KOPT-K1 (cell line): ENCODE data around the gene FOSL2.

ENCODE experiments used
- H3K27ac ChIP-seq: fragments of 200-600 bp; sonication (generic); 2 replicates; pipeline ENCODE4 v1.5.1; 2016; ENCODE audit warnings: antibody characterized with exemption, mild to moderate bottlenecking, low read depth, low read length; ENCODE audit not compliant: poor library complexity, severe bottlenecking
- H3K36me3 ChIP-seq: fragments of 200-600 bp; sonication (generic); 2 replicates; pipeline ENCODE4 v1.5.1; 2017; ENCODE audit warnings: antibody characterized with exemption, mild to moderate bottlenecking, low read length, moderate library complexity; ENCODE audit not compliant: insufficient read depth
- H3K9me3 ChIP-seq: fragments of 200-600 bp; sonication (generic); 2 replicates; pipeline ENCODE4 v1.5.1; 2017; ENCODE audit warnings: antibody characterized with exemption, low read length, mild to moderate bottlenecking; ENCODE audit not compliant: insufficient read depth, poor library complexity, severe bottlenecking

The FOSL2 gene

DNA sequence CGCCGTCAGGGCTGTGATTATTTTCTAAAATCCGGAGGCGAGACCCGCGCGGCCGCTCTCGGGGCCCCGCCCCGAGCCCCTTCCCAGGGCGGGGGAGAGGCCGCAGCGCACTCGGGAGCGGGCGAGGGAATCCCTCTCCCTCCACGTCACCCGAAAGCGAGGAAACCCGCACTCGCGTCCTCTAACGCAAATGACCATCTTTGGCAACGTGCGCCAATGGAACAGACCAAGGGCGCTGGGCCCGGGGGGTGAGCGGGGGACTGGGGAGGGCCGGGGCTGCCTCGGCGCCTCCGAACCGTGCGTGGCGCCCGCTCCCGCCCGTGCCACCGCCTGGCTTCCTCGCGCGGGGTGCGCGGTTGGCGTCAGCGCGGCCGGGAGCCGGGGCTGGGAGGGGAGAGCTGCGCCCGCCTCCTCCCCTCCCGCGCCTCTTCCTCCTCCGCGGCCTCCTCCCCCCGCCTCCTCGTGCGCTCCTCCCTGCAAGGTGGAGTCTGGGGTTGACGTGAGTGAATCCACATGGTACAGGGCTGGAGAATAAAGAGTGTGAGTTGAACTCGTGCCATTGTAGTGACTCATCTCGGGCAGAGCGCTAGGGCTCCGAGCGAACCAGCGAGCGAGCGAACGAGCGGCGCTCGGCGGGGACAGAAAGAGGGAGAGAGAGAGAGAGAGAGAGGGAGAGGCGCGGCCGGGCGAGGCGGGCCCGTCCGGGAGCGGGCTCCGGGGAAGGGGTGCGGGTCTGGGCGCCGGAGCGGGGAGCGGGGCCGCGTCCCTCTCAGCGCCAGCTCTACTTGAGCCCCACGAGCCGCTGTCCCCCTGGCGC is at the start of gene FOSL2:
TSS of gene FOSL2 (plus strand) at position 562 of the 817 bp plus-strand sequence. CDS start 863 bp downstream, outside the sequence.
- peak within 1 kb of the TSS; percentile 24 for H3K27ac ChIP-seq
- no peaks in the 10 kb centered on the region for H3K36me3 ChIP-seq
- H3K9me3 ChIP-seq = no peaks in the 10 kb centered on the region

DNA sequence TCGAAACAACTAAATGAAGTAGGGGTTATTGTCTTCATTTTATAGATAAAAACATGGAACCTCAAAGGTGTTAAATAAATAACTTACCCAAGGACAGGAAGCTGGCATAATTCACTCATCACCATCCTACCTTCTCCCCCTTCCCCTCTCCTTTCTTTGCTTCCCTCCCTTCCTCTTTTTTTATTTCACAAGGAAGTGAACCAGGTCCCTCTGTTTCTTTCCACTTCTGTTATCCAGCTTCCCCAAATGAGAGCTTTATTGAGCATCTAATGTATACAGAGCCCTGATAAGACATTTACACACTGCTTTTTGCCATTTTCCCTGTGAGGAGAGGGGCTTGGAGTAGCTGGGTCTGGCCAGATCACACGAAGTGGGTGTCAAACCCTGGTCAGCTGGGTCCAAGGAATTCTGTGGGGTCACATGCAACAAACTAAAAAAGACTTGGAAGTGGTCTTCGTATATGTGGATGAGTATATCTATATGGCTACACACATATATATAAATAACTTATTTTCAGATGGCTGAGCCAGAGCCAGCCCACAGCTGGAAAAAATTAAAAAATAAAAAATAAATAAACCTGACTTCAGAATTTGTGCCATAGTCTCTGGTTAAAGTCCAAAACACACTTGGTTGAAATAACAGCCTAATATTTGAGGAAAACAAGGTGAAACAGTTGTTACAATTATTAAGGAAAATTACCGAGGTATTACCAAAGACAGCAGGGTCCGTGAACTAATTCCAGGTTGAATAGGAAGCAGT is 49.3 kb upstream of the FOSL2 start:
- H3K36me3 ChIP-seq = no peaks in the 10 kb centered on the region
- H3K9me3 ChIP-seq = no peaks in the 10 kb centered on the region
- H3K27ac ChIP-seq = no peak overlapping the region

DNA sequence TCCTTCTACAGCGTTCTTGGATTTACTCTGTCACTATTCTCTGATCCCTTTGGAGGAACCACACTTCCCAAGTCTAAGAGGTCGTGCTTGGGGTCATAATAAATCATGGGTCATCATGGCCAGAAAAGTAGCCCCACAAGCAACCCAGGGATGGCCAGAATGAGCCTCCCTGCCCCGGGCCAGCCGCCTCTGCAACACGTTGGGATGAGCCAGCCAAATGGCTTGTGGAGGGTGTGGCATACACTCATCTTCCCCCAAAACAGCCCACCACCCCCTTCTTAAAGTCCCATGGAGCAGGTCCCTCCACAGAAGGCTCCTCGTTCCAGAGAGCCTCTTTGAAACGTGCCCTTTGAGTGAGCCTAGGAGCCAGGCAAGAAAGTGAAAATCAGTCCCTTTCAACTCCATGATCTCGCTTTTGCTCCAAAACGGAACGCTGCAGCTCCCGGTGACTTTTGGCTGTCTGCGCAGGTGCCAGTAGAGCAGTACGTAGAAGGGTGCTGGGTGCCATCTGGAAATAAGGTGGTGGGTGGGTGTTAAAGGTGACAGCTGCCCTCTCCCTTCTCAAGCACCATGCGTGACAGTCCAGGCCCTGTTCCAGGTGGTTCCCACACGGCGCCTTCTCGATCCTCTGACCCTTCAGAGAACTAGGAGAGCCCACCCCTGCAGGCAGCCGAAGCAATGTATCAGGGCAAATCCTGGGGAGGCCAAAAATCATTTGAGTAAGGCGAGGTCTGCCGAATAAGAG is 48.5 kb upstream of the FOSL2 start:
- H3K27ac ChIP-seq = no peak overlapping the region
- H3K9me3 ChIP-seq = no peaks in the 10 kb centered on the region
- H3K36me3 ChIP-seq = no peaks in the 10 kb centered on the region

DNA sequence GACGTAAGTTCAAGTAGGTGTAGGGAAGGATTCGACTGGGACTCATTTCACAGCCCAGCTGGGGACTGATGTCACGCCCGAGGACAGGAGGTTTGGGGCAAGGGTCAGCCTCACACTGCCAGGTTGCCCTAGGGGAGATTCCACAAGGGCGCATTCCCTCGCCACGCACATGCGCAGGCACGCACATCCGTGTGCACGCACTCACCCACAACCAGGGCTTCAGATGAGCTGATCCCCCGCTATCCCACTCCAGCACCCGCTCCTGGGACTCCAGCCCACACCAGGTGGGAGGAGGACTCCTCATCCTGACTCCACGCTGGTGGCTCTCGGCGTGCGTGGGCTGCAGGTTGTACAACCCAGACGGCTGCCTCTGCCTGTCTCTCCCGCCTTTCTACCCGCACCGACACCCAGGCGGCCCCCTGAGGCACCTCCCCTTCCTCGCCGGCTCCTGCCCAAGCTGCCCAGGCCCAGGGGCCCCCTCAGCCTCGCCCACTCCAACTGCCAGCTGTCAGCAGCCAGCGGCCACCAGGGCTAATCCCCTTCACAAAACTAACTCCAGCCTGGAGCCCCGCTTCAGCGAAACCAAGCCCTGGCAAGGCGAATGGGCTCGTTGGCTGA is 47.8 kb upstream of the FOSL2 start:
- no peak overlapping the region for H3K27ac ChIP-seq
- H3K9me3 ChIP-seq = no peaks in the 10 kb centered on the region
- H3K36me3 ChIP-seq = no peaks in the 10 kb centered on the region

DNA sequence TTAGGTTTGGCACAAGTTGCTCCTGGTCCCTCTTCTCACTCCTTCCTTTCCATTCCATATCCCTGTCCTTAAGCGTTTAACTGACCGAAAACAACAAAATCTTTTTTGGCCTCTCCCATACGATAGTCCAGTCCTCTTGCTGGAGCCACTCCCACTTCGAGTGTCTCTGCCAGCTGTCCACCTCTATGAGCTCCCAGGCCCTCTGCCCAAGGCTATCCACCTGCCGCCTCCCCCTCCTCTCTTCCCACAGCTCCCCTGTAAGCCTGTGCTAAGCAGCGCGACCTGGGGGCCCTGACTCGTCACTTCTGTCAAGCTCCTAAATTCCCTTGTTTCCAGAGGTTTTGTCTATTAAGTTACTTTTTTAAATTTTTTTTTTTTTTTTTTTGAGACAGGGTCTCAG is 47.0 kb upstream of the FOSL2 start:
- no peaks in the 10 kb centered on the region for H3K36me3 ChIP-seq
- no peak overlapping the region for H3K27ac ChIP-seq
- H3K9me3 ChIP-seq = no peaks in the 10 kb centered on the region

DNA sequence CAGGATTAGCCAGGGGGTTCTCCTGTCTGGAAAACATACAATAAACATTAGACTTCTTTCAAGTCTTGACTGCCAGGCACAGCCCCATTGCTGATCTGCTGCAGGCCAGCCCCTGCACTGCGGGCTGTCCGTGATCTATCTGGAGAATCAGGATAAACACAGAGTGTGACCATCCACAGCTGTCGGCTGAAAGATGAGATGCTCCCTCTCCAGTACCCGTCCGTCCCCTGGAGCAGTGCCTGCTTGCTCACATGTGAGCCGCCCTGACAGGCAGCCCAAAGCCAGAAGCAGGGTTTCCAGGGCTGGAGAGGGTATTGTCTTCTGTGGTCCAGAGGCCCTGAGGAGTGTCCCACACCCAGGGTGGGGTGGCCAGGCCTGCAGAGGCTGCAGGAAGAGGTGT is 46.1 kb upstream of the FOSL2 start:
- no peaks in the 10 kb centered on the region for H3K36me3 ChIP-seq
- no peaks in the 10 kb centered on the region for H3K9me3 ChIP-seq
- H3K27ac ChIP-seq = no peak overlapping the region

DNA sequence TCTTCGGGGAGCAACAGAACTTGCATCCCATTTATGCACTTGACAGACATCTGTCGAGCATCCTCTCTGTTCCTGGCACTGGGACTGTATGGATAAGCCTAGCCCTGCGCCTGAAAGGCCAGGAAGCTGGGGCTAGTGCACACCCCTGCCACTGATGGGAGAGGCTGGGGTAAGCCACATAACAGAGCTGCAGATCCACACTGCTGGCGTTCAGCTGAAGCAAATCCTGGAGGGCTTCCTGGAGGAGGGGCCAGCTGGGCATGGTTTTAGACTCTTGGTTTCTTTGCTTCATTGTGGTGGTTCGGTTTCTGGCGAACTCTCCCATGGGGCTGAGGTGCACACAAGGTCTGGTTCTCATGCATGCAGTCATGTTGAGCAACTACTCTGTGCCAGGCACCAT is 45.5 kb upstream of the FOSL2 start:
- Histone ChIP-seq H3K9me3 (no peaks in the 10 kb centered on the region), H3K27ac (no peak overlapping the region), H3K36me3 (no peaks in the 10 kb centered on the region)

DNA sequence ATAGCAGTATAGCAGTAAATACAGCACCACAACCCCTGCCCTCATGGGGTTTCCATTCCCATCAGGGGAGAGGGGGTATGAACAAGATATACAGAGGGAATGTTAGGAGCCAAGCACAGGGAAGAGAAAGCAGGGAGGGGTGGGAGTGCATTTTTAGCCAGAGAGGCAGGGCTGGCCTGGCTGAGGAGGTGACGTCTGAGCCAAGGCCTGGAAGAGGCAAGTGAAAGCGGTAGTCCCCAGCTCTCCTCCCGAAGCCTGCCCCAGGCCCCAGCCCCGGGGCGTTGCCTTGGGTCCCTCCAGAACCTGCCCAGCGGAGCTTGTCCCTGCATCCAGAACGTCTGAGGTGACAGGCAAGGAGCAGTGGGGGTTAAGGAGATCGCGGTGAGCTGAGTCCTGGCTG is 45.1 kb upstream of the FOSL2 start:
- Histone ChIP-seq H3K9me3 (no peaks in the 10 kb centered on the region), H3K36me3 (no peaks in the 10 kb centered on the region), H3K27ac (peak overlapping the region; percentile 22)

DNA sequence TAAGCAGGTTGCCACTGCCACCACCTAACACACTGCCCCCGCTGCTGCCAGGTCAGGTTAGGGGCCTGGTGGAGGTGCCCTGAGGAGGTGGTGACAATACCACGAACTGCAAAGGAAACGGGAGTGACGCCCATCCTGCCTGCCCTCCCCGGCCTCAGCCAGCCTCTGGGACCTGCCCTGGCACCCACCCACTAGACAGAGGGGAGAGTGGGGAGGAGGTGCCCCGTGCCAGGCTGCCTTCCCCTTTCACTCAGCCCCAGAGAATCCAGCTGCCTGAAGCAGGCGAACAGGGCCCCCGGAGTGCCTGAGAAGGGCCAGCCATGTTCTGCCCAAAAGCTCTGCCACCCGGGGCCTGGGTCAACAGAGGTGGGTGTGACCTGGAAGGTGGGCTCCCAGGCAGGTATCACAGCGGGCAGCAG is 44.5 kb upstream of the FOSL2 start:
- Histone ChIP-seq H3K36me3 (no peaks in the 10 kb centered on the region), H3K27ac (peak overlapping the region; percentile 22)

DNA sequence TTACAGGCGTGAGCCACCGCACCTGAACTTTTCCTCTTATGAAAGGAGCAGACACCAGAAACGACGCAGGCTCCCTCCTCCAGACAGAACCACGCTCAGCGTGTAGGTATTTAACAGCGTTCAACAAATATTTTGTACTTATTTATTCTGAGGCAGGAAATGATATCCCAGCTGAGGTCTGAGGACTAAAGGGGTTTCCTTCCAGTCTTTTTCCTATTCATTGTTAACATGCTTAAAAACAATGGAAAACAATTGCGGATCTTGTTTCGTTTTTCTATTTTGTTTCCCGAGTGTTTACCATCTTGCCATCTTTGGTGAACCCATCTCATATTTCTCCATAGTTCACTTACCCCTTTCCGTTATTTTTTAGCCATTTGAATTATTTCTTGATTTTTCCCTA is 43.7 kb upstream of the FOSL2 start:
- no peaks in the 10 kb centered on the region for H3K9me3 ChIP-seq
- H3K36me3 ChIP-seq = no peaks in the 10 kb centered on the region
- H3K27ac ChIP-seq = no peak overlapping the region

More for the DNA sequence above, 44.5 kb upstream of the FOSL2 start:
- no peaks in the 10 kb centered on the region for H3K9me3 ChIP-seq

DNA sequence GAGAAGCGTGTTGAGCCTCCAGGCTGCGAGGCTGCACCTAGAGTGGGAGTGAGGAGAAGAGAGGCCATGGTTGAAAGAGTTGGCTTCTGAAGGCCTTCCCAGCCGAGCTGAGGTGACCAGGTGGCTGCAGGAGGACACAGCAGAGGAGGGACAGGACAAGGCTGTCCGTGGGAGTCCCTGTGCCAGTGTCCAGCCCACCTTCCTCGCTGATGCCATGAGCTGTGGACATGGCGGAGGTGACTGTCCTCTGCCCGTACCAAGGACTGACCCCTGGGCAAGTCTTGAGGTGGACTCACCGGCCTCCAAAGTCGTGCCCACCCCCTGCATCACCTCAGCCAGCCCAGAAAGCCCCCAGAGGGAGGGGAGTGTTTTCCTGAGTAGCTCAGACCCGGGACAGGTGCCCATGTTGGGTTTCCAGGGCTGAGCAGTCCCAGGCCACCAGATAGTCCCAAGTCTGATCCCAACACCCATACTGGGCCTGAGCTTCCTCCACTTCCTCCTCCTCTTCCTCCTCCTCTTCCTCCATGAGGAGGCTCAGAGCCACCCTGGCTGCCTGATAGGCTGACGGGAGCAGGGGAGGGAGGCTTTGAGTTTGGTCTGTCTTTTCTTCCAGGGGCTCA is 43.0 kb upstream of the FOSL2 start:
- Histone ChIP-seq H3K27ac (no peak overlapping the region), H3K36me3 (no peaks in the 10 kb centered on the region), H3K9me3 (no peaks in the 10 kb centered on the region)

DNA sequence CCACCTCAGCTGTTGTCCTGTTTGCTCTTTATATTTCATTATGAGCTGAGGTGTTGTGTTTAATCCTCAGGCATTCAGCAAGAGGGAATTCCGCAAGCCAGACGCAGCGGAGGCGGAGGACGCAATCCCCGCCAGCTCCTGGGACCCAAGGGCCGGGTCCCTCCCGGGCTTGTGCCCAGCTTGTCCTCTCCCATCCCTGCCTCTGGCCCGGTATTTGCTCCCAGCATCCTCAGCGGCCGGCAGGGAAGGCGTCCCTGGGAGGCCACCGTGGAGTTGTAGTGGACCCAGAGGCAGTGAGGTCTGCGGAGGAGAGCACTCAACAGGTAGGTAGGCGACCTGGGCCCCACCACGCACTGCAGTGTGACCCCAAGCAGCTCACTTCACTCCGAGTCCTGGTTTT is 42.5 kb upstream of the FOSL2 start:
- H3K9me3 ChIP-seq = no peaks in the 10 kb centered on the region

DNA sequence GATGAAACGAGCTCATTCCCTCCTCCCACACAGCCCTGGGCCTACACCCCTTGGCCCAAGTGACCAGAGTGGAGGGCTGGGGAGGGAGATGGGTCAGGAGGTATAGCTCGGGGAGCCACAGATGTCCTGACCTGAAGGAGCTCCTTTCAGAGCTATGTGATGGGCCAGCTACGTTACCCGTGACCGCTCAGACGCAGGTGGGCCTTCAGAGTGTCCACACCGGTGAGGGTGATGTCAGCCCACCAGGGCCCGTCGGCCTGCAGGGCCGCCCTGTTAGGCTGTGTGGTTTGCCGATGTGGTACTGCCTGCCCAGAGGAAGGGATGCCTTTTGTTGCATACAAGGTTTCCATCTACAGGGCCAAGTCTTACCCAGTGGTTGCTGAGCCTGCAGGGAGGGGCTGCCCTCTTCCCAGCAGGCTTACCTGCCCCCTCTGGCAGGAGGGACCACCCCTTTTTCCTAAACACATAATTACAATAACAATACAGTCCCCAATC is 41.8 kb upstream of the FOSL2 start:
- no peaks in the 10 kb centered on the region for H3K9me3 ChIP-seq
- H3K36me3 ChIP-seq = no peaks in the 10 kb centered on the region
- H3K27ac ChIP-seq = no peak overlapping the region

More for the DNA sequence above, 42.5 kb upstream of the FOSL2 start:
- Histone ChIP-seq H3K36me3 (no peaks in the 10 kb centered on the region), H3K27ac (no peak overlapping the region)

DNA sequence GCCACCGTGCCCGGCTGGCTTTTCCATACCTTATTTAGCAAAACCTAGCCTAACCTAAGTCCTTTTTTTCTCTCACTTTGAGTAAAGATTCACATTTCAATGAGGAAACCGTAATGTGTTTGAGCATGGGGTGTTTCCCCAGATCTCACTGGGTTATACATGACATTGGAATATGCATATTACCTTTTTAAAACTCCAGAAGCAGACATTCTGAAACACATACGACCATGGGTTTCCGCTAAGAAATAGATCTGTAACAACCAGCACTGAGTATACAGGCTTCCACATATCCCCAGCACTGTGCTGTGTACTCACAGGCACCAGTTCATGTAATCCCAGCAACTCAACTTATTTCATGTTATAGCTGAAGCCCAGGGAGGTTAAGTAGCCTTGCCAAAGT is 41.0 kb upstream of the FOSL2 start:
- Histone ChIP-seq H3K36me3 (no peaks in the 10 kb centered on the region), H3K27ac (no peak overlapping the region), H3K9me3 (no peaks in the 10 kb centered on the region)
